Measurements from ENCODE around the gene DNAI1. TPM values are rescaled to one million over a fixed set of nuclear protein-coding genes. Genes with fewer than 3 reads are reported as not detected.

DNAI1 gene
- total and polyA plus RNA-seq, 10 donors: not detected

GRCh38 chr9:34501889-34502425 is 43.4 kb downstream of the DNAI1 start:
- 48 to 61% (median 52%) methylated on average over 4 to 5 of the region's 5 CpGs for WGBS, 5 donors
- DNase-seq: no peak

GRCh38 chr9:34502471-34502870 is 43.9 kb downstream of the DNAI1 start:
- TF ChIP-seq POLR2AphosphoS5 (IDR thresholded peaks at IDR 0.05) (no peak), CTCF (IDR thresholded peaks at IDR 0.05 in 8 of 11, conservative IDR thresholded peaks at IDR 0.05 in 3 of 11) (no peak), POLR2A (IDR thresholded peaks at IDR 0.05) (no peak)
- 61 to 74% (median 68%) methylated on average over 8 to 10 of the region's 10 CpGs for WGBS, 5 donors
- DNase-seq: no peak
- Histone ChIP-seq H3K4me1 (peaks cover 0 to 14% (median 4%) of the 10 kb centered on the region in 6 donors), H3K27ac (no peak overlapping the region), H3K27me3 (replicated peaks in 1 of 7) (peaks cover 0 to 17% (median 0%) of the 10 kb centered on the region in 7 donors), H3K4me3 (no peak overlapping the region), H3K36me3 (no peaks in the 10 kb centered on the region), H3K9me3 (no peaks in the 10 kb centered on the region)
- intact Hi-C loops (cut with DNase I; ENCODE audit: low total_unique reads): loop anchor here (10.0 kb wide), 1 partner anchor 98 kb away; no protein-coding TSS in a partner anchor

More at GRCh38 chr9:34501889-34502425, 43.4 kb downstream of the DNAI1 start:
- peak in 2 of 11 experiments; percentile 6 to 7 for TF ChIP-seq CTCF (IDR thresholded peaks at IDR 0.05 in 8 of 11, conservative IDR thresholded peaks at IDR 0.05 in 3 of 11)
- no peak for TF ChIP-seq POLR2A (IDR thresholded peaks at IDR 0.05)
- TF ChIP-seq POLR2AphosphoS5 (IDR thresholded peaks at IDR 0.05): peak in 2 of 3 donors; percentile 24 to 25
- Histone ChIP-seq H3K36me3 (no peaks in the 10 kb centered on the region), H3K4me3 (no peak overlapping the region), H3K9me3 (no peaks in the 10 kb centered on the region), H3K27ac (no peak overlapping the region), H3K4me1 (peaks cover 0 to 14% (median 4%) of the 10 kb centered on the region in 6 donors), H3K27me3 (replicated peaks in 1 of 7) (peaks cover 0 to 17% (median 0%) of the 10 kb centered on the region in 7 donors)
- intact Hi-C loops (cut with DNase I; ENCODE audit: low total_unique reads): loop anchor here (10.0 kb wide), 1 partner anchor 97 kb away; no protein-coding TSS in a partner anchor

- H3K4me3 ChIP-seq: no peak overlapping the region
Observed at GRCh38 chr9:34502891-34503290, 44.3 kb downstream of the DNAI1 start.

More at GRCh38 chr9:34502891-34503290, 44.3 kb downstream of the DNAI1 start:
- TF ChIP-seq POLR2A (IDR thresholded peaks at IDR 0.05): no peak
- TF ChIP-seq CTCF (IDR thresholded peaks at IDR 0.05 in 8 of 11, conservative IDR thresholded peaks at IDR 0.05 in 3 of 11): no peak
- TF ChIP-seq POLR2AphosphoS5 (IDR thresholded peaks at IDR 0.05): no peak
- Histone ChIP-seq H3K36me3 (no peaks in the 10 kb centered on the region), H3K4me1 (peaks cover 0 to 14% (median 4%) of the 10 kb centered on the region in 6 donors), H3K27me3 (replicated peaks in 1 of 7) (peaks cover 0 to 17% (median 0%) of the 10 kb centered on the region in 7 donors), H3K9me3 (no peaks in the 10 kb centered on the region), H3K27ac (no peak overlapping the region)
- intact Hi-C loops (cut with DNase I; ENCODE audit: low total_unique reads): loop anchor here (10.0 kb wide), 1 partner anchor 98 kb away; no protein-coding TSS in a partner anchor
- no peak for DNase-seq
- WGBS, 5 donors: 81 to 85% (median 82%) methylated on average over 6 of the region's 6 CpGs
